Measurements from ENCODE around the gene C5AR1.
A peak's percentile ranks its signal among the peaks of the same experiment; 100 is the strongest.
"Not testable (repeated sequence)": the region's sequence is repeated elsewhere in the genome, so short reads cannot be mapped to it uniquely, and the experiment has no call there.

Gene C5AR1

DNA sequence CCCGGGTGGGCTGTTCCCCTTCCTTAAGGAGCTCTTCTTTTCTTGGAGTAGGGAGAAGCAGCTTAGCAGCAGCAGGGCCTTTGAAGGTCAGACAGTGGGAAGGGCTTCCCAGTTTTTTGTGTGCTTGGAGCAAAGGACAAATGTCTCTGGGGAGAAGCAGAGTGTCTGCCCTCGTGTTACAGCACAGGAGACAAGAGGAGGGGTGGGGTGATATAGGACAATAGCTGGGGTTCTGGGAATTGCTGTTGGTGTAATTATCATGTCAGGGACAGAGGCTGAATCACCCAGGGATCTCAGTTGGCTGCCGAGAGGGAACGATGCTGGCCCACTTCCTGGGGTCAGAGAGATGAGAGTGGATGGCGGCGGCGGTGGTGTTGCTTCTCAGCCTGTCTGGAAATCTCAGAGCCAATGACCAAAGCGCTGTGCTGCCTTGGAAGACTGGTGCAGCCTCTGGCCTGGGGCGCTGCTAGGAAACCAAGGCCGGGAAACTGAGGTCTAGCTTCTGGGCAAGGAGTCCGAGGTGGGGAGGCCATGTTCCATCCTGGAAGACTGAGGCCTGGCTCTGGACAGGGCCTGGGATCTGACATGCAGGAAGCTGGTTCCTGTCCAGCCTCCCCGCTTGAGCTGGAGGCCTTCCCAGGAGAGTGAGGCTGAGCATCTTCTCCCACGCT, 33.7 kb upstream of the C5AR1 start:
- Histone ChIP-seq H3K9ac (ENCODE audit: insufficient read length) (no peak overlapping the region), H3K36me3 (ENCODE audit: insufficient read depth, low read length) (no peaks in the 10 kb centered on the region; the same call in 1 of the 2 replicates), H3K4me3 (no peak overlapping the region; the same call in 1 of the 2 replicates), H3K9me3 (ENCODE audit: low read depth, low read length) (no peaks in the 10 kb centered on the region), H3K27ac (no peak overlapping the region)
- no peak for DNase-seq (ENCODE audit: low read depth, low spot score)
- TF ChIP-seq EZH2 (IDR thresholded peaks at IDR 0.05) (no peak), FOXP2 (optimal IDR thresholded peaks at IDR 0.05; ENCODE audit: control extremely low read depth, extremely low read length, insufficient read depth) (no peak), POLR2AphosphoS5 (IDR thresholded peaks at IDR 0.05; ENCODE audit: borderline replicate concordance, low read depth, low read length) (no peak)

DNA sequence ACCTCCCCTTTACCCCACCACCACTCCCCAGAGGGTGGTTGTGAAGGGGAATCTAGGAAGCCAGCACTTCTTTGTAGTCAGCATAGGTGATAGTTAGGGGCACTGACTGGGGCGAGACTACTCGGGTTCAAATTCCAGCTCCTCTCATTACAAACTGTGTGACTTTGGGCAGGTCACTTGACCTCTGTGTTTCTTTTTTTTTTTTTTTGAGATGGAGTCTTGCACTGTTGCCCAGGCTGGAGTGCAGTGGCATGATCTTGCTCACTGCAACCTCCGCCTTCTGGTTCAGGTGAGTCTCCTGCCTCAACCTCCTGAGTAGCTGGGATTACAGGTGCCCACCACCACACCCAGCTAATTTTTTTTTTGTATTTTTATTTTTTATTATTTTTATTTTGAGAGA, 33.1 kb upstream of the C5AR1 start:
- H3K36me3 ChIP-seq (ENCODE audit: insufficient read depth, low read length); H3K4me3 ChIP-seq; H3K27ac ChIP-seq; H3K9ac ChIP-seq (ENCODE audit: insufficient read length); H3K9me3 ChIP-seq (ENCODE audit: low read depth, low read length); DNase-seq (ENCODE audit: low read depth, low spot score): not testable (repeated sequence)

DNA sequence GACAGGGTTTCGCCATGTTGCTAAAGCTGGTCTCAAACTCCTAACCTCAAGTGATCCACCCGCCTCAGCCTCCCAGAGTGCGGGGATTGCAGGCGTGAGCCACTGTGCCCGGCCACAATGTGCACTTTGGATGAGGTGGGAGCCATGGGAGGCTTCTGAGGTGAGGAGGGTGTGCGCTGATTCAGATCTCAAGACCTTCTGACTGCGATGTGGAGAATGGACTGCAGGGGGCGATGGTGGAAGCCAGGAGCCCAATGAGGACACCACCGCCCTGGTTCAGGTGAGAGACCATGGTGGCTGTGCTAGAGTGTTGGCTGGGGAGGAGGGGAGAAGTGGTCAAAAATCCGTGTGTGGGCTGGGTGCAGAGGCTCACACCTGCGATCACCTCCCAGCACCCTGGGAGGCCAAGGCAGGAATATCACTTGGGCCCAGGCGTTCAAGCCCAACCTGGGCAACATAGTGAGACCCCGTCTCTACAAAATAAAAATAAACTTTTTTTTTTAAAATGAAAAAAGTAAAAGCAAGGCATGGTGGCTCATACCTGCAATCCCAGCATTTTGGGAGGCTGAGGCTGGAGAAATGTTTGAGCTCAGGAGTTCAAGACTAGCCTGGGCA, 29.4 kb upstream of the C5AR1 start:
- DNase-seq (ENCODE audit: low read depth, low spot score) = no peak
- H3K27ac ChIP-seq = no peak overlapping the region
- TF ChIP-seq EZH2 (IDR thresholded peaks at IDR 0.05) (no peak), POLR2AphosphoS5 (IDR thresholded peaks at IDR 0.05; ENCODE audit: borderline replicate concordance, low read depth, low read length) (no peak), FOXP2 (optimal IDR thresholded peaks at IDR 0.05; ENCODE audit: control extremely low read depth, extremely low read length, insufficient read depth) (no peak)
- no peak overlapping the region for H3K9ac ChIP-seq (ENCODE audit: insufficient read length)
- no peak overlapping the region for H3K4me3 ChIP-seq
- H3K9me3 ChIP-seq (ENCODE audit: low read depth, low read length) = no peaks in the 10 kb centered on the region
- H3K36me3 ChIP-seq (ENCODE audit: insufficient read depth, low read length) = no peaks in the 10 kb centered on the region

DNA sequence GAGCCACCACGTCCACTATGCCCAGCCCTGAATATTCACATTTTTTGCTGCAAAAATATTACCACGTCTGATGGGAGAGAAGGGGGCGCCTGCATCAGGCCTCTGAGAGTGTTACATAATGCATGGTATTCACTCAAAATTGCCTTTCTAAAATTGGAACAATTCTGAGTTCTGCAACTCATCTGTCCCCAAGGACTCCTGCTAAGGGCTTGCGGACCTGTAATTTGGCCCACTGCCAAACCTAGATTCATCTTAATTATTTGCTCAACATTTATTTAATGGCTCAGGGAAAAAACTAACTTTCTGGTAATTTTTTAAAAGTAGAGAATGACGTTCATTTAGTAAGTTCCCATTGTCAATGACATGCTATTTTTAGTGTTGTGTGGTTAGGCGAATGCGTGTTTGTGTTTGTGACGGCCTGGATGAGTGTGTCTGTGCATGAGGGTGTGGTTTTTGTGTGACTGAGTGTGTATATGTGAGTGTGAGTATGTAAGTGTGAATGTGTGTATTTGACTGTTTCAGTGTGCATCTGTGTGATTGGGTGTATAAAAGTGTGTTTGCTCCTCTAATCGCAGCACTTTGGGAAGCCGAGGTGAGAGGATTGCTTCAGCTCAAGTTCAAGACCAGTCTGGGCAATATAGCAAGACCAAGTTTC, 26.1 kb upstream of the C5AR1 start:
- Histone ChIP-seq H3K9me3 (ENCODE audit: low read depth, low read length) (no peaks in the 10 kb centered on the region), H3K4me3 (no peak overlapping the region), H3K27ac (no peak overlapping the region), H3K9ac (ENCODE audit: insufficient read length) (no peak overlapping the region), H3K36me3 (ENCODE audit: insufficient read depth, low read length) (no peaks in the 10 kb centered on the region)
- no peak for DNase-seq (ENCODE audit: low read depth, low spot score)
- TF ChIP-seq FOXP2 (optimal IDR thresholded peaks at IDR 0.05; ENCODE audit: control extremely low read depth, extremely low read length, insufficient read depth) (no peak), EZH2 (IDR thresholded peaks at IDR 0.05) (no peak), POLR2AphosphoS5 (IDR thresholded peaks at IDR 0.05; ENCODE audit: borderline replicate concordance, low read depth, low read length) (no peak)

DNA sequence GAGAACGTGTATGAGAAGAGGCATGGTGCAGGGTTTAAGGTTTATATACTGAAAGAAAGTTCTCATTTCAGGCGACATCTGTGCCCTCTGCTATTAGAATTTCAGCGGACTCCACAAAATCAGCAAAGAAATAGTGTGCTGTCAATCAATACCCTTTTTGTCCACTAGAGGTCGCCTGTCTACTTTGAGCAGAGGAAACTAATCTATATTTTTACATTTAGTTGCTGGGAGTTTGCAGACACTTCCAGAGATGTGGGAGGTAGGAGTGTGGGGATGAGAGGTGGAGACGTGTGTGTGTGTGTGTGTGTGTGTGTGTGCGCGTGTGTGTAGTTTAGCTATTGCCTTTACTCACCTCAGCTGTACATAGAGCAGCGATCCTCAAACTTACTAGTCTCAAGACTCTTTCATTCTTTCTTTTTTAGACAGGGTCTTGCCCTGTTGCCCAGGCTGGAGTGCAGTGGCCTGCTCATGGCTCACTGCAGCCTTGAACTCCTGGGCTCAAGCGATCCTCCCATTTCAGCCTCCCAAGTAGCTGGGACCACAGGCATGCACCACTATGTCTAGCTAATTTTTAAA, 25.2 kb upstream of the C5AR1 start:
- H3K4me3 ChIP-seq = no peak overlapping the region
- DNase-seq (ENCODE audit: low read depth, low spot score) = peak; percentile 56
- no peak for TF ChIP-seq POLR2AphosphoS5 (IDR thresholded peaks at IDR 0.05; ENCODE audit: borderline replicate concordance, low read depth, low read length)
- TF ChIP-seq FOXP2 (optimal IDR thresholded peaks at IDR 0.05; ENCODE audit: control extremely low read depth, extremely low read length, insufficient read depth) = no peak
- no peak for TF ChIP-seq EZH2 (IDR thresholded peaks at IDR 0.05)
- H3K36me3 ChIP-seq (ENCODE audit: insufficient read depth, low read length) = no peaks in the 10 kb centered on the region
- H3K9ac ChIP-seq (ENCODE audit: insufficient read length) = no peak overlapping the region
- no peaks in the 10 kb centered on the region for H3K9me3 ChIP-seq (ENCODE audit: low read depth, low read length)
- no peak overlapping the region for H3K27ac ChIP-seq

DNA sequence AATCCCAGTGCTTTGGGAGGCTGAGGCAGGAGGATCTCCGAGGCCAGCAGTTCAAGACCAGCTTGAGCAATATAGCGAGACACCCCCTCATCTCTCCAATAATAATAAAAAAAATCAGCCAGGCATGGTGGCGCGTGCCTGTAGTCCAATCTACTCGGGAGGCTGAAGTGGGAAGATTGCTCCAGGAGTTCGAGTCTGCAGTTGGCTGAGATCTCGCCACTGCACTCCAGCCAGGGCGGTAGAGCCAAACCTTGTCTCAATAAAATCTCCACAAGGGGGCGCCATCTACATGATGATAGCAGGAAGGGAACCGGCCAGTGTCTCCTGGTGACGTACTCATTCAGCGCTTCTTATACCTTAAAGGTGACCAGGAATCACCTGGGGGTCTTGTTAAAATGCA, 13.6 kb upstream of the C5AR1 start:
- DNase-seq (ENCODE audit: low read depth, low spot score) = no peak
- no peak for TF ChIP-seq EZH2 (IDR thresholded peaks at IDR 0.05)
- no peak for TF ChIP-seq POLR2AphosphoS5 (IDR thresholded peaks at IDR 0.05; ENCODE audit: borderline replicate concordance, low read depth, low read length)
- TF ChIP-seq FOXP2 (optimal IDR thresholded peaks at IDR 0.05; ENCODE audit: control extremely low read depth, extremely low read length, insufficient read depth) = no peak
- H3K9me3 ChIP-seq (ENCODE audit: low read depth, low read length) = no peaks in the 10 kb centered on the region
- H3K9ac ChIP-seq (ENCODE audit: insufficient read length) = no peak overlapping the region
- H3K27ac ChIP-seq = no peak overlapping the region
- H3K4me3 ChIP-seq = no peak overlapping the region
- H3K36me3 ChIP-seq (ENCODE audit: insufficient read depth, low read length) = no peaks in the 10 kb centered on the region

DNA sequence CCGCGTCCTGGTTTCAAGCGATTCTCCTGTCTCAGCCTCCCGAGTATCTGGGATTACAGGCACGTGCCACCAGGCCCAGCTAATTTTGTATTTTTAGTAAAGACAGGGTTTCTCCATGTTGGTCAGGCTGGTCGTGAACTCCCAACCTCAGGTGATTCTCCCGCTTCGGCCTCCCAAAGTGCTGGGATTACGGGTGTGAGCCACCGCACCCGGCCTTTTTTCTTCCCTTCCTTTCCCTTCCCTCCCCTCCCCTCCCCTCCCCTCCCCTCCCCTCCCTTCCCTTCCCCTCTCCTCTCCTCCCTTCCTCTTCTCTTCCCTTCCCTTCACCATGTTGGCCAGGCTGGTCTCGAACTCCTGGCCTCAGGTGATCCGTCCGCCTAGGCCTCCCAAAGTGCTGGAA, 8.8 kb upstream of the C5AR1 start:
- not testable (repeated sequence) for H3K36me3 ChIP-seq (ENCODE audit: insufficient read depth, low read length); H3K27ac ChIP-seq; H3K9ac ChIP-seq (ENCODE audit: insufficient read length); H3K4me3 ChIP-seq; H3K9me3 ChIP-seq (ENCODE audit: low read depth, low read length); DNase-seq (ENCODE audit: low read depth, low spot score)

DNA sequence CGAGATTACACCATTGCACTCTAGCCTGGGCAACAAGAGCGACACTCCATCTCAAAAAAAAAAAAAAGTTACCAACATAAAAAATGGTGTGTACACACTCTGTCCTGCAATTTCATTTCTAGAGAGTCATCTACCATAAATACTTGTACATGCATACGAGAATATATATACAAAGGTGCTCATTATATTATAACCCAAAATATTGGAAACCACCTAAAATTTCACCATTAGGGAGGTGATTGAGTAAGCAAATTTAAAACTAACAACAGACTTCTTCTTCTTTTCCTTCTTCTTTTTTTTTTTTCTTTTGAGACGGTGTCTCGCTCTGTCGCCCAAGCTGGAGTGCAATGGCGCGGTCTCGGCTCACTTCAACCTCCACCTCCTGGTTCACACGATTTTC, 7.4 kb upstream of the C5AR1 start:
- Histone ChIP-seq H3K9ac (ENCODE audit: insufficient read length) (no peak overlapping the region), H3K36me3 (ENCODE audit: insufficient read depth, low read length) (no peaks in the 10 kb centered on the region), H3K9me3 (ENCODE audit: low read depth, low read length) (no peaks in the 10 kb centered on the region), H3K27ac (no peak overlapping the region), H3K4me3 (no peak overlapping the region)
- no peak for DNase-seq (ENCODE audit: low read depth, low spot score)
- no peak for TF ChIP-seq EZH2 (IDR thresholded peaks at IDR 0.05)
- TF ChIP-seq FOXP2 (optimal IDR thresholded peaks at IDR 0.05; ENCODE audit: control extremely low read depth, extremely low read length, insufficient read depth) = no peak
- TF ChIP-seq POLR2AphosphoS5 (IDR thresholded peaks at IDR 0.05; ENCODE audit: borderline replicate concordance, low read depth, low read length) = no peak
